ENCODE measurements around the gene MIPOL1.

DNA sequence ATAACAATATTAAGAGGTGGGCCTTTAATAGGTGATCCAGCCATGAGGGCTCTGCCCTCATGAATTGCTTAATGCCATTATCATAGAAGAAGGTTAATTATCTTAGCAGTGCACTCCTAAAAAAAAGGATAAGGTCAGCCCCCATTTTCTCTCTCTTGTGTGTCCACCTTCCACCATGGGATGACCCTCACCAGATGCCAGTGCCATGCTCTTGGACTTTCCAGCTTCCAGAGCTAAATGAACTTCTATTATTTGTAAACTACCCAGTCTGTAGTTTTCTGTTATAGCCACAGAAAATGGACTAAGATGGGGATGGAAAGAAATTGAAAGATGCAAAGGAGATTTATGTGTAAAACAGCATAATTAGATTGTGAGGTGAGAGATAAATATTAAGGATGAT, 271.9 kb downstream of the MIPOL1 start:
- TF ChIP-seq EZH2 (IDR thresholded peaks at IDR 0.05; ENCODE audit: borderline replicate concordance, low read depth, low read length, severe bottlenecking) = no peak
- TF ChIP-seq, protein P1, sequence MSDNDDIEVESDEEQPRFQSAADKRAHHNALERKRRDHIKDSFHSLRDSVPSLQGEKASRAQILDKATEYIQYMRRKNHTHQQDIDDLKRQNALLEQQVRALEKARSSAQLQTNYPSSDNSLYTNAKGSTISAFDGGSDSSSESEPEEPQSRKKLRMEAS (IDR thresholded peaks at IDR 0.05; ENCODE audit: insufficient read depth, insufficient read length) = no peak
- TF ChIP-seq POLR2AphosphoS5 (IDR thresholded peaks at IDR 0.05; ENCODE audit: insufficient read depth, low read depth, low read length) = no peak
- TF ChIP-seq, protein P2, sequence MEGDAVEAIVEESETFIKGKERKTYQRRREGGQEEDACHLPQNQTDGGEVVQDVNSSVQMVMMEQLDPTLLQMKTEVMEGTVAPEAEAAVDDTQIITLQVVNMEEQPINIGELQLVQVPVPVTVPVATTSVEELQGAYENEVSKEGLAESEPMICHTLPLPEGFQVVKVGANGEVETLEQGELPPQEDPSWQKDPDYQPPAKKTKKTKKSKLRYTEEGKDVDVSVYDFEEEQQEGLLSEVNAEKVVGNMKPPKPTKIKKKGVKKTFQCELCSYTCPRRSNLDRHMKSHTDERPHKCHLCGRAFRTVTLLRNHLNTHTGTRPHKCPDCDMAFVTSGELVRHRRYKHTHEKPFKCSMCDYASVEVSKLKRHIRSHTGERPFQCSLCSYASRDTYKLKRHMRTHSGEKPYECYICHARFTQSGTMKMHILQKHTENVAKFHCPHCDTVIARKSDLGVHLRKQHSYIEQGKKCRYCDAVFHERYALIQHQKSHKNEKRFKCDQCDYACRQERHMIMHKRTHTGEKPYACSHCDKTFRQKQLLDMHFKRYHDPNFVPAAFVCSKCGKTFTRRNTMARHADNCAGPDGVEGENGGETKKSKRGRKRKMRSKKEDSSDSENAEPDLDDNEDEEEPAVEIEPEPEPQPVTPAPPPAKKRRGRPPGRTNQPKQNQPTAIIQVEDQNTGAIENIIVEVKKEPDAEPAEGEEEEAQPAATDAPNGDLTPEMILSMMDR (IDR thresholded peaks at IDR 0.05; ENCODE audit: extremely low read depth in 1 of 2, insufficient read depth in 1 of 2, low read depth in 1 of 2, low read length in 2 of 2) = no peak
- TF ChIP-seq POLR2A (IDR thresholded peaks at IDR 0.05; ENCODE audit: low read depth, low read length) = no peak
- no peak for TF ChIP-seq FOS (IDR thresholded peaks at IDR 0.05; ENCODE audit: borderline replicate concordance, insufficient read depth, low read length)
- TF ChIP-seq JUN (IDR thresholded peaks at IDR 0.05; ENCODE audit: borderline replicate concordance, insufficient read depth, insufficient read length, low read depth) = no peak
- TF ChIP-seq MYC (IDR thresholded peaks at IDR 0.05; ENCODE audit: low read depth, low read length) = no peak
- TF ChIP-seq GATA2 (IDR thresholded peaks at IDR 0.05; ENCODE audit: insufficient read depth, insufficient read length, low read depth, low read length) = no peak
